ENCODE data around the gene SLC32A1. TPM values are rescaled to one million over a fixed set of nuclear protein-coding genes. Genes with fewer than 3 reads are reported as not detected.
A peak's percentile ranks its signal among the peaks of the same experiment; 100 is the strongest.

Gene SLC32A1
- total RNA-seq, 1 experiment from 2014 or later = 0.24 TPM

DNA sequence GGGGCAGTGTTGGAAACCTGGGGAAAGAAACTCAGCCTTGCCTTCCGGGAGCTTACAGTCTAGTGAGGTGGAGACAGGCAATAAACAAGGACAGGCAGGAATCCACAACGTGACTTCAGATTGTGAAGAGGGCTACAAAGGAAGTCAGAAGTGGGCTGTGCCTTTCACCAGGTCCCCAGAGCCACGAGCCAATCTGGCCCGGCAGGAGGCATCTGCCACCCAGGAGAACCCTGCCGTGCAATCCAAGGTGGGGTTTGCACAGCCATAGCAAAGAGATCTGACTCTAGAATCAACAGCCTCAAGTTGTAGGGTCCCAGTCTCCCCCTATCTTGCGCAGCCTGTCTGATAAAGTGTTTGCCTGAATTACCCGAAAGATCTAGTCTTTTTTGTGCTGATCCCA is 5.5 kb downstream of the SLC32A1 start:
- H3K4me1 Mint-ChIP-seq = peaks cover 48 to 57% of the 10 kb centered on the region in 2 experiments

More for the DNA sequence above, 5.5 kb downstream of the SLC32A1 start:
- no peak overlapping the region for H3K4ac ChIP-seq (ENCODE audit: low read depth, low read length)
- H3T11ph ChIP-seq (ENCODE audit: low read length) = no peak overlapping the region
- no peak overlapping the region for H3K18ac ChIP-seq (ENCODE audit: insufficient read length, low read depth, low read length)
- no peak overlapping the region for H3K9ac ChIP-seq (ENCODE audit: extremely low read depth, insufficient read length, low read length)
- no peak overlapping the region for H2AK5ac ChIP-seq (ENCODE audit: insufficient read length, low read length)
- H2BK12ac ChIP-seq (ENCODE audit: insufficient read length, low read depth, low read length) = no peak overlapping the region
- no peaks in the 10 kb centered on the region for H4K20me1 ChIP-seq (ENCODE audit: control insufficient read depth, insufficient read depth, insufficient read length)
- peaks cover 10% of the 10 kb centered on the region; the same call in 1 of the 2 replicates for H3K4me1 ChIP-seq (ENCODE audit: insufficient read depth, low read length)
- no peak overlapping the region for H3K23ac ChIP-seq (ENCODE audit: insufficient read length, low read depth, low read length)
- WGBS (ENCODE audit: extremely low coverage, insufficient read length, low lambda C conversion rate) = no CpG with 5 or more reads among the region's 7 CpGs
- peaks cover 99% of the 10 kb centered on the region for H3K27me3 Mint-ChIP-seq (ENCODE audit: low read depth)
- no peak overlapping the region for H4K8ac ChIP-seq (replicated peaks; ENCODE audit: insufficient read length, low read depth, low read length)
- H3K4me3 Mint-ChIP-seq = peak overlapping the region in 1 of 2 experiments; percentile 78; a peak in 3 of 5 replicates
- H3K79me2 ChIP-seq (ENCODE audit: insufficient read depth, low read length) = 0 out of 2 replicates have a peak, but pooled peaks cover 3% of the 10 kb centered on the region
- H3K36me3 Mint-ChIP-seq (ENCODE audit: insufficient read depth in 1 of 3, low read depth in 3 of 3) = peaks cover 0 to 2% (median 0%) of the 10 kb centered on the region in 3 experiments; a peak in 1 of 7 replicates
- no peak overlapping the region for H2BK15ac ChIP-seq (ENCODE audit: low read depth, low read length)
- no peak overlapping the region for H3K56ac ChIP-seq (ENCODE audit: insufficient read length, low read depth, low read length)
- H3K27me3 ChIP-seq (ENCODE audit: insufficient read depth, low read length) = peaks cover 58% of the 10 kb centered on the region
- no peak overlapping the region for H2BK5ac ChIP-seq (ENCODE audit: insufficient read length, low read length)
- H3K14ac ChIP-seq (ENCODE audit: insufficient read depth, low read length) = no peak overlapping the region
- TF ChIP-seq, protein P1, sequence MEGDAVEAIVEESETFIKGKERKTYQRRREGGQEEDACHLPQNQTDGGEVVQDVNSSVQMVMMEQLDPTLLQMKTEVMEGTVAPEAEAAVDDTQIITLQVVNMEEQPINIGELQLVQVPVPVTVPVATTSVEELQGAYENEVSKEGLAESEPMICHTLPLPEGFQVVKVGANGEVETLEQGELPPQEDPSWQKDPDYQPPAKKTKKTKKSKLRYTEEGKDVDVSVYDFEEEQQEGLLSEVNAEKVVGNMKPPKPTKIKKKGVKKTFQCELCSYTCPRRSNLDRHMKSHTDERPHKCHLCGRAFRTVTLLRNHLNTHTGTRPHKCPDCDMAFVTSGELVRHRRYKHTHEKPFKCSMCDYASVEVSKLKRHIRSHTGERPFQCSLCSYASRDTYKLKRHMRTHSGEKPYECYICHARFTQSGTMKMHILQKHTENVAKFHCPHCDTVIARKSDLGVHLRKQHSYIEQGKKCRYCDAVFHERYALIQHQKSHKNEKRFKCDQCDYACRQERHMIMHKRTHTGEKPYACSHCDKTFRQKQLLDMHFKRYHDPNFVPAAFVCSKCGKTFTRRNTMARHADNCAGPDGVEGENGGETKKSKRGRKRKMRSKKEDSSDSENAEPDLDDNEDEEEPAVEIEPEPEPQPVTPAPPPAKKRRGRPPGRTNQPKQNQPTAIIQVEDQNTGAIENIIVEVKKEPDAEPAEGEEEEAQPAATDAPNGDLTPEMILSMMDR (conservative IDR thresholded peaks at IDR 0.05) = no peak
- H4K5ac ChIP-seq (ENCODE audit: insufficient read length, low read depth, low read length) = no peak overlapping the region
- H3K9me3 Mint-ChIP-seq = peaks cover 4 to 7% of the 10 kb centered on the region in 2 experiments; a peak in 4 of 5 replicates
- no peaks in the 10 kb centered on the region for H3K9me3 ChIP-seq (ENCODE audit: control insufficient read depth, low read depth, low read length)
- no peaks in the 10 kb centered on the region for H3K79me1 ChIP-seq (ENCODE audit: insufficient read depth, low read depth, low read length, poor library complexity, severe bottlenecking)
- H3K27ac ChIP-seq (ENCODE audit: insufficient read length, low read depth, low read length) = no peak overlapping the region
- no peak overlapping the region for H4K91ac ChIP-seq (ENCODE audit: insufficient read length, low read depth, low read length)
- H2BK120ac ChIP-seq (ENCODE audit: low read depth, low read length, poor library complexity, severe bottlenecking) = no peak overlapping the region
- H3K4me2 ChIP-seq (ENCODE audit: insufficient read depth, insufficient read length, low read length) = peak overlapping the region; percentile 67
- DNase-seq = no peak
- H2BK20ac ChIP-seq (ENCODE audit: low read depth, low read length, poor library complexity, severe bottlenecking) = no peak overlapping the region
- H3K23me2 ChIP-seq (ENCODE audit: insufficient read length, low read depth, low read length, poor library complexity, severe bottlenecking) = peaks cover 28% of the 10 kb centered on the region
- no peak overlapping the region for H2AFZ ChIP-seq (ENCODE audit: low read length)
- H3K27ac Mint-ChIP-seq = no peak overlapping the region

Data from H9 (cell line).